Suprapubic skin (tissue), 4 donors: ENCODE measurements around the gene GALNT6. TPM values are rescaled to one million over a fixed set of nuclear protein-coding genes. Genes with fewer than 3 reads are reported as not detected.

ENCODE experiments used
- DNase-seq, 2 donors: peaks; one replicate each; pipeline ENCODE4 v3.0.0-alpha.2; 2019; ENCODE audit warnings: low spot score in 2 of 2
- H3K27ac ChIP-seq: fragments of 200-600 bp; sonication (generic); one replicate; pipeline ENCODE4 v1.5.1; 2019
- H3K27me3 ChIP-seq: fragments of 200-600 bp; sonication (generic); one replicate; pipeline ENCODE4 v1.5.1; 2019
- H3K36me3 ChIP-seq: fragments of 200-600 bp; sonication (generic); one replicate; pipeline ENCODE4 v1.5.1; 2019
- H3K4me1 ChIP-seq: fragments of 200-600 bp; sonication (generic); one replicate; pipeline ENCODE4 v1.5.1; 2019
- H3K4me3 ChIP-seq: fragments of 200-600 bp; sonication (generic); one replicate; pipeline ENCODE4 v1.5.1; 2019; ENCODE audit warnings: mild to moderate bottlenecking
- H3K9me3 ChIP-seq: fragments of 200-600 bp; sonication (generic); one replicate; pipeline ENCODE4 v1.5.1; 2019
- EP300 ChIP-seq: sonication (generic); formaldehyde crosslinking; IDR thresholded peaks from one replicate; pipeline ENCODE4 v1.6.1; 2017; ENCODE audit warnings: antibody characterized with exemption
- POLR2A ChIP-seq, 2 donors: fragments of 450-650 bp; IDR thresholded peaks; one replicate each; pipeline ENCODE4 v1.6.1; 2017; ENCODE audit warnings: antibody characterized with exemption in 2 of 2, mild to moderate bottlenecking in 2 of 2, moderate library complexity in 2 of 2
- POLR2AphosphoS5 ChIP-seq, 3 donors: sonication (generic); formaldehyde crosslinking; IDR thresholded peaks; one replicate each; pipeline ENCODE4 v1.6.1; 2017; ENCODE audit warnings: antibody characterized with exemption in 3 of 3
- WGBS: methylation state at CpG from one replicate; pipeline ENCODE4 v1.1.5; 2018; 5-methylcytosine and 5-hydroxymethylcytosine counted together
- total RNA-seq, 4 donors: library from RNA; depleted of rRNA; stranded (reverse); fragments of >200 nt; gene quantifications; one replicate each; pipeline ENCODE4 v1.1.0, GENCODE V29; 2016
- TF ChIP-seq, protein P1 (sequence below), 2 donors: fragments of 200-600 bp in 1 of 2; fragments of 450-650 bp in 1 of 2; sonication (generic) in 1 of 2; IDR thresholded peaks; one replicate each; pipeline ENCODE4 v1.5.1; 2016 to 2019; ENCODE audit warnings: antibody characterized with exemption in 2 of 2, mild to moderate bottlenecking in 1 of 2, moderate library complexity in 1 of 2

Gene GALNT6
- total RNA-seq, 4 donors from 2014 or later, result 2.0 to 33.8 (median 8.8) TPM

DNA sequence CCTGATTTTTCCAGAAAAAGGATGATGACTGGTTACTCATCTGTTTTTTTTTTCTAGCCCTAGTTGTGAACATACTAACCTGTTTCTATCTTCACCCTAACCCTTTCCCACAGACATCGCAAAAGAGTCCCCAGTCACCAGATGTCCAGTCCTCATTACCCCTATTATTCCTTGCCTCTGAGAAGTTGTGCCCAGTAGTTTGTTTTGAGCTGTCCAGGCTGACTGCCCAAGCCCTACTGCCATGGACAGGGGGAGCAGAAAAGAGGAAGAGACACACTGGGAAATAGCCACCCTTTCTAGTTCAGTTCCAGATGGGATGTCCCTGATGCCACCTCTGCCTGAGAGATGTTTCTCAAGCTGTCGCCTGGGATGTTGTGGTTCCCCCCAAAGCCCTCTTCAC is 30.9 kb downstream of the GALNT6 start:
- no peaks in the 10 kb centered on the region for H3K9me3 ChIP-seq
- TF ChIP-seq POLR2AphosphoS5 (IDR thresholded peaks at IDR 0.05), result no peak
- TF ChIP-seq, protein P1, sequence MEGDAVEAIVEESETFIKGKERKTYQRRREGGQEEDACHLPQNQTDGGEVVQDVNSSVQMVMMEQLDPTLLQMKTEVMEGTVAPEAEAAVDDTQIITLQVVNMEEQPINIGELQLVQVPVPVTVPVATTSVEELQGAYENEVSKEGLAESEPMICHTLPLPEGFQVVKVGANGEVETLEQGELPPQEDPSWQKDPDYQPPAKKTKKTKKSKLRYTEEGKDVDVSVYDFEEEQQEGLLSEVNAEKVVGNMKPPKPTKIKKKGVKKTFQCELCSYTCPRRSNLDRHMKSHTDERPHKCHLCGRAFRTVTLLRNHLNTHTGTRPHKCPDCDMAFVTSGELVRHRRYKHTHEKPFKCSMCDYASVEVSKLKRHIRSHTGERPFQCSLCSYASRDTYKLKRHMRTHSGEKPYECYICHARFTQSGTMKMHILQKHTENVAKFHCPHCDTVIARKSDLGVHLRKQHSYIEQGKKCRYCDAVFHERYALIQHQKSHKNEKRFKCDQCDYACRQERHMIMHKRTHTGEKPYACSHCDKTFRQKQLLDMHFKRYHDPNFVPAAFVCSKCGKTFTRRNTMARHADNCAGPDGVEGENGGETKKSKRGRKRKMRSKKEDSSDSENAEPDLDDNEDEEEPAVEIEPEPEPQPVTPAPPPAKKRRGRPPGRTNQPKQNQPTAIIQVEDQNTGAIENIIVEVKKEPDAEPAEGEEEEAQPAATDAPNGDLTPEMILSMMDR (IDR thresholded peaks at IDR 0.05), result no peak
- no peak for TF ChIP-seq EP300
- TF ChIP-seq POLR2A (IDR thresholded peaks at IDR 0.05), result no peak
- DNase-seq, result no peak
- H3K4me1 ChIP-seq, result no peaks in the 10 kb centered on the region
- H3K27ac ChIP-seq, result no peak overlapping the region
- H3K36me3 ChIP-seq, result peaks cover 4% of the 10 kb centered on the region
- no peaks in the 10 kb centered on the region for H3K27me3 ChIP-seq
- H3K4me3 ChIP-seq, result no peak overlapping the region
- WGBS, result 95% methylated on average over 2 of the region's 2 CpGs

DNA sequence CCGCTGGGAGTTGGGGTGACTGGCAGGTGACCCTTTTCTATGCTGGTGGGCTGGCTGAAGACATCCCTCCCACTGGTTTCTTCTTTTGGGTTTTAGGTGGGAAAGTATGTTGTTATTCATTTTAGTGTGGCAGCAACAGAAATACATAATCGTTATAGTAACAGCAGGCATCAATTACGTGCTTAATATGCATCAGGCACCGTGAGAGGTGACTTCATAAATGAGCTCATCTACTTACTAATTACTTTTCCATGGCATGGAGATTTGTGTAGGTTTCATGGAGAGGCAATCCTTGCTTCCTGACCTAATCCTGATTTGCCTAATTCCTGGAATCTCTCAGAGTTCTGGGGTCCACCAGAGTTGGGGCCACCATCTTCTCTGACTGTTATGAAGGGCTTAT is 31.4 kb downstream of the GALNT6 start:
- Histone ChIP-seq H3K9me3 (no peaks in the 10 kb centered on the region), H3K4me3 (no peak overlapping the region), H3K27me3 (no peaks in the 10 kb centered on the region), H3K36me3 (peaks cover 4% of the 10 kb centered on the region), H3K4me1 (no peaks in the 10 kb centered on the region), H3K27ac (no peak overlapping the region)
- TF ChIP-seq POLR2A (IDR thresholded peaks at IDR 0.05) (no peak), POLR2AphosphoS5 (IDR thresholded peaks at IDR 0.05) (no peak), EP300 (no peak)
- TF ChIP-seq, protein P1 (IDR thresholded peaks at IDR 0.05), result no peak
- WGBS, result 77% methylated on average over 4 of the region's 4 CpGs
- no peak for DNase-seq

DNA sequence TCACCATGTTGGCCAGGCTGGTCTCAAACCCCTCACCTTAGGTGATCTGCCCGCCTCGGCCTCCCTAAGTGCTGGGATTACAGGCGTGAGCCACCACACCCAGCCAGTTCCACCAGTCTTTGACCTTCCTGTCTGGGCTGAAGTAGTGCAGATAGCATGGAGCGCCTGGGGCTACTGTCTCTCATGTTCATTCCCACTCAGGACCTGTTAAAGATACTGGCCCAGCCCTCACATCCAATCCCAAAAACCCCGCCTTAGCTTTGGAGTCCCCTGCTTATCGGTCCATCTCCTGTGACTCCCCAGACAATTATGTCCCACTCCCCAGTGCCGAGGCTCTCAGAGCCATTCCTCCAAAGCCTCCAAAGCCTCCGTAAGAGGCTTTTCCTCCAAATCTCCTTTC is 32.7 kb downstream of the GALNT6 start:
- Histone ChIP-seq H3K4me1 (no peaks in the 10 kb centered on the region), H3K4me3 (no peak overlapping the region), H3K27me3 (no peaks in the 10 kb centered on the region), H3K9me3 (no peaks in the 10 kb centered on the region), H3K36me3 (peaks cover 4% of the 10 kb centered on the region), H3K27ac (no peak overlapping the region)
- no peak for DNase-seq
- TF ChIP-seq POLR2A (IDR thresholded peaks at IDR 0.05) (no peak), EP300 (no peak), POLR2AphosphoS5 (IDR thresholded peaks at IDR 0.05) (no peak)
- TF ChIP-seq, protein P1 (IDR thresholded peaks at IDR 0.05), result no peak
- 93% methylated on average over 8 of the region's 8 CpGs for WGBS

DNA sequence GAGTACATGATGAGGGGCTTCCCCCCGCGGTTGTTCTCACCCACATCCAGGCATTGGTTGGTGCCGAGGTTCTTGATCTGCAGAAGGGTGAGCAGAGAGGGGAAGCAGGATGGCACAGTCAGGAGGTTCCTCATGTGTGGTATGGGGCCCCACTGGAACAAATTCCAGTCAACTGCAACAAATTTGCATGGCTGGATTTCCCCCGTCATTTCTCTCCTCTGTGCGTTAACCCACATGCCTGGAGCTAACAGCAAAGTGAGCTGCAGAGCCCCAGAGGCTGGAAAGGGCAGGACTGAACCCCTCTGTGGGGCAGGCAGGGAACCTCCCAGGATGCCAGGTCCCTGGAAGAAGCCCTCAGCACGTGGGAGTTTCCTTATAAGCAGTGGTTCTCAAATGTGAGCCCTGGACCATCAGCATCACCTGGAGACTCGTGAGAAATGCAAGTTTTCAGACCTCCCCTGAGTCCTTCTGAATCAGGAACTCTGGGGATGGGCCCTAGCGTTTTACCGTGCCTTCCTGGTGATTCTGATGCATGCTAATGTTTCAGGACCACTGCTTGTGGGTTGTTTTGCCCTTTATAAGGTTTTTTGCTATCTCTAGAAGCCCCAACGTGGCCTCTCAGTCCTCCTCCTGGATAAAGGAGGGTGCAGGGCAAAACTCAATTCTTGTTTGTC is 33.7 kb downstream of the GALNT6 start:
- TF ChIP-seq EP300 (no peak), POLR2AphosphoS5 (IDR thresholded peaks at IDR 0.05) (no peak), POLR2A (IDR thresholded peaks at IDR 0.05) (no peak)
- TF ChIP-seq, protein P1 (IDR thresholded peaks at IDR 0.05), result no peak
- 91% methylated on average over 9 of the region's 10 CpGs for WGBS
- Histone ChIP-seq H3K27ac (no peak overlapping the region), H3K9me3 (no peaks in the 10 kb centered on the region), H3K4me1 (no peaks in the 10 kb centered on the region), H3K4me3 (no peak overlapping the region), H3K36me3 (peaks cover 4% of the 10 kb centered on the region), H3K27me3 (no peaks in the 10 kb centered on the region)
- DNase-seq, result no peak

DNA sequence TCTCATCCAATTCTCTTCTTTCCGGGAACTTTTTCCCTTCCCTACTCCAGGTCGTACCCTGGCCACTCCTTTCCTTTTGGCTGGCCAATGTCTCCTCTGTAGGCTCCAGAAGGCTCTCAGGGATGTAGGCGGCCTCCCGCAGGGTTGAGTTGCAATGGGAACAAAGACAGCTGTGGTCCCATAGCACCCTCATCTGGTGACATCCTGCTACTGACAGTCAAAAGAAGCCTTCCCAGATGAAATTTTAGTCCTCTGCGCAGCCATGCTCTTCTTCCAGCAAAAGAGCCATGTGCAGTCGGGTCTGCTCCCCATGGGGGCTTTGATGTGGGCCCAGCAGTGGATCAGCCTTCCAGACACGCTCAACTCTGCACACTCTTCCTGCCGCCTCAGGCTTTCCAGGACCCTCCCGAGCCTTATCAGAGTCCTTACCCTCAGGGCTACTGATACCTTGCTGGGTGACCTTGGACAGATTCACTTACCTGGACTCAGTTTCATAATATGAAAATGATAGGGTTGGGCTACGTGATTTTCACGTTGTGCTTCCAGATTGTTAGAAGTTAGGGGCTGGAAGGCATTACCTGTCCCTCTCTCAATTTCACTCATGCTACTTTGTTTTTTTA is 39.2 kb downstream of the GALNT6 start:
- no peaks in the 10 kb centered on the region for H3K27me3 ChIP-seq
- 47% methylated on average over 11 of the region's 11 CpGs for WGBS
- no peaks in the 10 kb centered on the region for H3K9me3 ChIP-seq
- H3K4me1 ChIP-seq, result no peaks in the 10 kb centered on the region
- no peak overlapping the region for H3K4me3 ChIP-seq
- no peak overlapping the region for H3K27ac ChIP-seq
- TF ChIP-seq, protein P1 (IDR thresholded peaks at IDR 0.05), result peak; percentile 25 to 50
- TF ChIP-seq POLR2AphosphoS5 (IDR thresholded peaks at IDR 0.05), result no peak
- no peak for DNase-seq
- peaks cover 4% of the 10 kb centered on the region for H3K36me3 ChIP-seq
